ENCODE data around the gene LAMA5.

DNA sequence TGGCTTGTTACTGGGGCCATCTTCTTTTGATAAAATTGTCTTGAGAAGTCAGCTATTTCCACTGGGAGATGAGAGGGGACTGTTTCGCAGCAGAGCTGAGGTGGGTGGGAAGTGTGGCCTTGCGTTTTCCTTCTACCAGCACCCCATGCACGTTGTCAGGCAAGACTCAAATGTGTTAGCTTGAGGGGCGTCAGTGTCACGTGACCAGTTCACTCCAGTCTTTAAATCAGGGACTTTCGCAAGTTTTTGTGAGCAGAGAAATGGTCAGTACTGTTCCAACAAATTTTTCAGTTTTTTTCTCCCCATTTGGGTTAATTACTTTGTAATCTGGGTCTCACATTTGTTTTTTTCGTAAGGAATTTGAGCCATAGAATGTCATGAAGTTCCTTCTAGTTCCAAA, 85.0 kb downstream of the LAMA5 start:
- TF ChIP-seq, protein P1, sequence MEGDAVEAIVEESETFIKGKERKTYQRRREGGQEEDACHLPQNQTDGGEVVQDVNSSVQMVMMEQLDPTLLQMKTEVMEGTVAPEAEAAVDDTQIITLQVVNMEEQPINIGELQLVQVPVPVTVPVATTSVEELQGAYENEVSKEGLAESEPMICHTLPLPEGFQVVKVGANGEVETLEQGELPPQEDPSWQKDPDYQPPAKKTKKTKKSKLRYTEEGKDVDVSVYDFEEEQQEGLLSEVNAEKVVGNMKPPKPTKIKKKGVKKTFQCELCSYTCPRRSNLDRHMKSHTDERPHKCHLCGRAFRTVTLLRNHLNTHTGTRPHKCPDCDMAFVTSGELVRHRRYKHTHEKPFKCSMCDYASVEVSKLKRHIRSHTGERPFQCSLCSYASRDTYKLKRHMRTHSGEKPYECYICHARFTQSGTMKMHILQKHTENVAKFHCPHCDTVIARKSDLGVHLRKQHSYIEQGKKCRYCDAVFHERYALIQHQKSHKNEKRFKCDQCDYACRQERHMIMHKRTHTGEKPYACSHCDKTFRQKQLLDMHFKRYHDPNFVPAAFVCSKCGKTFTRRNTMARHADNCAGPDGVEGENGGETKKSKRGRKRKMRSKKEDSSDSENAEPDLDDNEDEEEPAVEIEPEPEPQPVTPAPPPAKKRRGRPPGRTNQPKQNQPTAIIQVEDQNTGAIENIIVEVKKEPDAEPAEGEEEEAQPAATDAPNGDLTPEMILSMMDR (IDR thresholded peaks at IDR 0.05) = no peak
- no peak for TF ChIP-seq POLR2A (IDR thresholded peaks at IDR 0.05)

Measured in lower leg skin (tissue), 3 donors.